K562 treated with DMSO at 1 percent for 12 hours (cell line): ENCODE measurements around the gene ANKRD30A. TPM values are rescaled to one million over a fixed set of nuclear protein-coding genes. Genes with fewer than 3 reads are reported as not detected.

Experiments
- total RNA-seq: library from RNA; unstranded; fragments of 300-600 nt; gene quantifications from 2 replicates; pipeline ENCODE4 v1.2.3, GENCODE V29; 2022; ENCODE audit not compliant: insufficient read depth

ANKRD30A gene
- not detected in 2 replicates for total RNA-seq

GRCh38 chr10:37125191-37125732 is at the start of gene ANKRD30A:
TSS of gene ANKRD30A (plus strand) at chr10:37125598. CDS start at chr10:37125788, 190 bp downstream.

